ENCODE measurements around the gene SOX9.

The SOX9 gene

GRCh38 chr17:72087876-72088275 is 32.9 kb upstream of the SOX9 start:
- no peak for DNase-seq (ENCODE audit: extremely low spot score)
- ChIA-PET CTCF (interaction anchor here (0.6 kb wide), 1 partner anchor 110 kb away, joined by 5 read pairs; no protein-coding TSS in a partner anchor), POLR2A (no interaction called here)
- TF ChIP-seq FOXM1 (IDR thresholded peaks at IDR 0.05; ENCODE audit: borderline replicate concordance) (0 out of 2 replicates have a peak, but pooled peaks have one; percentile 12), SUZ12 (IDR thresholded peaks at IDR 0.05) (no peak)

GRCh38 chr17:72089453-72089987 is 31.3 kb upstream of the SOX9 start:
- POLR2A ChIA-PET = no interaction called here
- no peak for TF ChIP-seq L3MBTL2 (conservative IDR thresholded peaks at IDR 0.05)
- no peak for TF ChIP-seq SP1 (IDR thresholded peaks at IDR 0.05)
- no peak for TF ChIP-seq TARDBP (IDR thresholded peaks at IDR 0.05)
- CTCF ChIA-PET = no interaction called here
- DNase-seq (ENCODE audit: extremely low spot score) = no peak

- DNase-seq (ENCODE audit: extremely low spot score) = no peak
- ChIA-PET CTCF (no interaction called here), POLR2A (no interaction called here)
- TF ChIP-seq TARDBP (IDR thresholded peaks at IDR 0.05) = no peak
- TF ChIP-seq FOXA1 (IDR thresholded peaks at IDR 0.05) = no peak
- no peak for TF ChIP-seq SP1 (IDR thresholded peaks at IDR 0.05)
- TF ChIP-seq NFRKB (IDR thresholded peaks at IDR 0.05) = no peak
- TF ChIP-seq PKNOX1 (IDR thresholded peaks at IDR 0.05) = no peak
- TF ChIP-seq L3MBTL2 (conservative IDR thresholded peaks at IDR 0.05) = no peak
- TF ChIP-seq ELF4 (IDR thresholded peaks at IDR 0.05) = no peak
Measured at GRCh38 chr17:72090108-72090507, 30.7 kb upstream of the SOX9 start.

- ChIA-PET POLR2A (no interaction called here), CTCF (interaction anchor here (0.6 kb wide), 2 partner anchors 177 to 447 kb away, joined by 5 to 6 read pairs; no protein-coding TSS in a partner anchor)
- TF ChIP-seq NFRKB (IDR thresholded peaks at IDR 0.05) = no peak
- no peak for TF ChIP-seq BHLHE40 (IDR thresholded peaks at IDR 0.05; ENCODE audit: borderline replicate concordance)
- TF ChIP-seq SP1 (IDR thresholded peaks at IDR 0.05) = no peak
- no peak for TF ChIP-seq FOXM1 (IDR thresholded peaks at IDR 0.05; ENCODE audit: borderline replicate concordance)
- TF ChIP-seq SUZ12 (IDR thresholded peaks at IDR 0.05) = no peak
- no peak for TF ChIP-seq FOXA1 (IDR thresholded peaks at IDR 0.05)
- TF ChIP-seq CTBP1 (IDR thresholded peaks at IDR 0.05; ENCODE audit: borderline replicate concordance) = no peak
- no peak for TF ChIP-seq LEF1 (IDR thresholded peaks at IDR 0.05; ENCODE audit: borderline replicate concordance)
- TF ChIP-seq L3MBTL2 (conservative IDR thresholded peaks at IDR 0.05) = no peak
- no peak for TF ChIP-seq FOXK2 (IDR thresholded peaks at IDR 0.05)
- no peak for TF ChIP-seq ELF4 (IDR thresholded peaks at IDR 0.05)
- TF ChIP-seq PKNOX1 (IDR thresholded peaks at IDR 0.05) = no peak
- TF ChIP-seq HDGF (IDR thresholded peaks at IDR 0.05; ENCODE audit: borderline replicate concordance) = no peak
- no peak for TF ChIP-seq ARNT (IDR thresholded peaks at IDR 0.05)
- TF ChIP-seq TARDBP (IDR thresholded peaks at IDR 0.05) = no peak
- TF ChIP-seq ZNF384 (IDR thresholded peaks at IDR 0.05) = no peak
- DNase-seq (ENCODE audit: extremely low spot score) = no peak
Measured at GRCh38 chr17:72092710-72093322, 28.0 kb upstream of the SOX9 start.

- POLR2A ChIA-PET = no interaction called here
- TF ChIP-seq SUZ12 (IDR thresholded peaks at IDR 0.05) = no peak
- no peak for TF ChIP-seq ARNT (IDR thresholded peaks at IDR 0.05)
- TF ChIP-seq FOXM1 (IDR thresholded peaks at IDR 0.05; ENCODE audit: borderline replicate concordance) = no peak
- no peak for TF ChIP-seq ZNF384 (IDR thresholded peaks at IDR 0.05)
- no peak for DNase-seq (ENCODE audit: extremely low spot score)
- CTCF ChIA-PET = interaction anchor here (1.0 kb wide), 1 partner anchor 9 kb away, joined by 3 read pairs; no protein-coding TSS in a partner anchor
Measured at GRCh38 chr17:72093707-72094106, 27.1 kb upstream of the SOX9 start.

GRCh38 chr17:72095316-72095715 is 25.5 kb upstream of the SOX9 start:
- no peak for TF ChIP-seq TARDBP (IDR thresholded peaks at IDR 0.05)
- TF ChIP-seq FOXA1 (IDR thresholded peaks at IDR 0.05) = no peak
- no peak for TF ChIP-seq ZNF384 (IDR thresholded peaks at IDR 0.05)
- TF ChIP-seq ELF4 (IDR thresholded peaks at IDR 0.05) = no peak
- TF ChIP-seq NFRKB (IDR thresholded peaks at IDR 0.05) = no peak
- no peak for TF ChIP-seq HDGF (IDR thresholded peaks at IDR 0.05; ENCODE audit: borderline replicate concordance)
- no peak for TF ChIP-seq ARNT (IDR thresholded peaks at IDR 0.05)
- no peak for TF ChIP-seq CTBP1 (IDR thresholded peaks at IDR 0.05; ENCODE audit: borderline replicate concordance)
- no peak for TF ChIP-seq FOXK2 (IDR thresholded peaks at IDR 0.05)
- no peak for TF ChIP-seq BHLHE40 (IDR thresholded peaks at IDR 0.05; ENCODE audit: borderline replicate concordance)
- TF ChIP-seq LEF1 (IDR thresholded peaks at IDR 0.05; ENCODE audit: borderline replicate concordance) = no peak
- DNase-seq (ENCODE audit: extremely low spot score) = no peak
- ChIA-PET CTCF (no interaction called here), POLR2A (no interaction called here)

- POLR2A ChIA-PET = no interaction called here
- DNase-seq (ENCODE audit: extremely low spot score) = no peak
- CTCF ChIA-PET = no interaction called here
- TF ChIP-seq FOXK2 (IDR thresholded peaks at IDR 0.05) (no peak), SUZ12 (IDR thresholded peaks at IDR 0.05) (no peak), BHLHE40 (IDR thresholded peaks at IDR 0.05; ENCODE audit: borderline replicate concordance) (no peak), TARDBP (IDR thresholded peaks at IDR 0.05) (no peak), SP1 (IDR thresholded peaks at IDR 0.05) (no peak), ZNF384 (IDR thresholded peaks at IDR 0.05) (no peak), CTBP1 (IDR thresholded peaks at IDR 0.05; ENCODE audit: borderline replicate concordance) (no peak), PKNOX1 (IDR thresholded peaks at IDR 0.05) (no peak), ELF4 (IDR thresholded peaks at IDR 0.05) (no peak), HDGF (IDR thresholded peaks at IDR 0.05; ENCODE audit: borderline replicate concordance) (no peak), ARNT (IDR thresholded peaks at IDR 0.05) (no peak), LEF1 (IDR thresholded peaks at IDR 0.05; ENCODE audit: borderline replicate concordance) (no peak), L3MBTL2 (conservative IDR thresholded peaks at IDR 0.05) (no peak), FOXM1 (IDR thresholded peaks at IDR 0.05; ENCODE audit: borderline replicate concordance) (no peak), NFRKB (IDR thresholded peaks at IDR 0.05) (no peak), FOXA1 (IDR thresholded peaks at IDR 0.05) (no peak)
Measured at GRCh38 chr17:72097144-72097543, 23.7 kb upstream of the SOX9 start.
